Middle frontal gyrus (tissue), 1 donor: Measurements from ENCODE around the gene PRICKLE2.

Experiments
- DNase-seq: peaks from one replicate; pipeline ENCODE4 v3.0.0-alpha.2; 2015; ENCODE audit warnings: low spot score; ENCODE audit errors: extremely low spot score

Gene PRICKLE2

GRCh38 chr3:64224826-64225610 lies at the start of gene PRICKLE2:
Gene PRICKLE2, minus strand, starts transcription at chr3:64225466. Its CDS starts 26,539 bp downstream, at chr3:64198927.
- peak; percentile 79 for DNase-seq

- no peak for DNase-seq
Observed at GRCh38 chr3:64272842-64273241, 47.6 kb upstream of the PRICKLE2 start.

GRCh38 chr3:64272271-64272670 lies 47.0 kb upstream of the PRICKLE2 start:
- no peak for DNase-seq

- DNase-seq = no peak
Observed at GRCh38 chr3:64271631-64272030, 46.4 kb upstream of the PRICKLE2 start.

GRCh38 chr3:64270866-64271260 lies 45.6 kb upstream of the PRICKLE2 start:
- DNase-seq = no peak

- no peak for DNase-seq
Observed at GRCh38 chr3:64270142-64270865, 45.0 kb upstream of the PRICKLE2 start.

GRCh38 chr3:64268926-64269325 lies 43.7 kb upstream of the PRICKLE2 start:
- DNase-seq = no peak

GRCh38 chr3:64267721-64268604 lies 42.7 kb upstream of the PRICKLE2 start:
- DNase-seq = peak; percentile 39

GRCh38 chr3:64266983-64267382 lies 41.7 kb upstream of the PRICKLE2 start:
- DNase-seq = no peak

- DNase-seq = no peak
Observed at GRCh38 chr3:64266065-64266931, 41.0 kb upstream of the PRICKLE2 start.

GRCh38 chr3:64265646-64266045 lies 40.4 kb upstream of the PRICKLE2 start:
- no peak for DNase-seq

- no peak for DNase-seq
Observed at GRCh38 chr3:64264501-64265109, 39.3 kb upstream of the PRICKLE2 start.

- DNase-seq = no peak
Observed at GRCh38 chr3:64262574-64263114, 37.4 kb upstream of the PRICKLE2 start.

- DNase-seq = no peak
Observed at GRCh38 chr3:64260431-64260830, 35.2 kb upstream of the PRICKLE2 start.

GRCh38 chr3:64259636-64260035 lies 34.4 kb upstream of the PRICKLE2 start:
- DNase-seq = no peak

GRCh38 chr3:64257100-64257755 lies 32.0 kb upstream of the PRICKLE2 start:
- peak; percentile 39 for DNase-seq

GRCh38 chr3:64255741-64256340 lies 30.6 kb upstream of the PRICKLE2 start:
- no peak for DNase-seq

- DNase-seq = no peak
Observed at GRCh38 chr3:64254443-64254842, 29.2 kb upstream of the PRICKLE2 start.

GRCh38 chr3:64253689-64254088 lies 28.4 kb upstream of the PRICKLE2 start:
- no peak for DNase-seq
